ENCODE data around the gene NUDT14. TPM values are rescaled to one million over a fixed set of nuclear protein-coding genes. Genes with fewer than 3 reads are reported as not detected.

The NUDT14 gene
- total RNA-seq, 1 experiment from 2014 or later: 30.1 TPM

DNA sequence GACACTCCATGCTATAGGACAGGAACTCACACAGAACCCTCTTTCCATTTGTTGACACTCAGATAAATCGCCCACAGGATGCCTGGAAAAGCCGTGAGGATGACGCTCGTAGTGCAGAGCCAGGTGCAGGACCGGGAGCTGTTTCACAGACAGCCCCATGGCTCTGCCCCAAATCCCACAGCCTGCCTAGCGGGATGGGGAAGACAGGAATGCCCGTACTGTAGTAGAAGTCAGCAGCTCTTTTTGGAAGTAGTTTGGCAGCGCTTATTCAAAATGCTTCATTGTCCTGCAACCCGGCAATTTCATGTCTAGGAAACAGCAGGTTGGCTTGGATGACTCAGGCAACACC, 54.2 kb downstream of the NUDT14 start:
- H3K36me3 ChIP-seq (ENCODE audit: insufficient read depth, low read length): no peaks in the 10 kb centered on the region
- no peaks in the 10 kb centered on the region for H3K79me2 ChIP-seq (ENCODE audit: low read length)
- no peaks in the 10 kb centered on the region for H3K9me2 ChIP-seq (replicated peaks; ENCODE audit: insufficient read depth, low read length)
- peaks cover 4% of the 10 kb centered on the region; the same call in 1 of the 2 replicates for H3K27me3 ChIP-seq (ENCODE audit: low read length)
- H4K20me1 ChIP-seq (ENCODE audit: insufficient read depth, low read depth, low read length): no peaks in the 10 kb centered on the region
- H3K4me1 ChIP-seq (ENCODE audit: low read length): no peaks in the 10 kb centered on the region
- H3K4me3 ChIP-seq (ENCODE audit: low read length): no peak overlapping the region
- no peaks in the 10 kb centered on the region for H3K9me3 ChIP-seq (ENCODE audit: low read length)
- H3K9ac ChIP-seq (ENCODE audit: low read length): no peak overlapping the region
- no peak for DNase-seq
- H3K4me2 ChIP-seq (ENCODE audit: low read depth, low read length, poor library complexity, severe bottlenecking): no peak overlapping the region
- H2AFZ ChIP-seq (ENCODE audit: low read length): no peak overlapping the region
- H3K27ac ChIP-seq (ENCODE audit: low read length): no peak overlapping the region

GRCh38 chr14:105126126-105126980, 54.8 kb downstream of the NUDT14 start:
- Histone ChIP-seq H3K4me2 (ENCODE audit: low read depth, low read length, poor library complexity, severe bottlenecking) (no peak overlapping the region), H3K27me3 (ENCODE audit: low read length) (peaks cover 4% of the 10 kb centered on the region; the same call in 1 of the 2 replicates), H4K20me1 (ENCODE audit: insufficient read depth, low read depth, low read length) (no peaks in the 10 kb centered on the region), H3K4me1 (ENCODE audit: low read length) (no peaks in the 10 kb centered on the region), H3K9me3 (ENCODE audit: low read length) (no peaks in the 10 kb centered on the region), H2AFZ (ENCODE audit: low read length) (no peak overlapping the region), H3K4me3 (ENCODE audit: low read length) (no peak overlapping the region), H3K36me3 (ENCODE audit: insufficient read depth, low read length) (no peaks in the 10 kb centered on the region), H3K79me2 (ENCODE audit: low read length) (no peaks in the 10 kb centered on the region), H3K27ac (ENCODE audit: low read length) (no peak overlapping the region), H3K9ac (ENCODE audit: low read length) (no peak overlapping the region), H3K9me2 (replicated peaks; ENCODE audit: insufficient read depth, low read length) (no peaks in the 10 kb centered on the region)
- no peak for DNase-seq

DNA sequence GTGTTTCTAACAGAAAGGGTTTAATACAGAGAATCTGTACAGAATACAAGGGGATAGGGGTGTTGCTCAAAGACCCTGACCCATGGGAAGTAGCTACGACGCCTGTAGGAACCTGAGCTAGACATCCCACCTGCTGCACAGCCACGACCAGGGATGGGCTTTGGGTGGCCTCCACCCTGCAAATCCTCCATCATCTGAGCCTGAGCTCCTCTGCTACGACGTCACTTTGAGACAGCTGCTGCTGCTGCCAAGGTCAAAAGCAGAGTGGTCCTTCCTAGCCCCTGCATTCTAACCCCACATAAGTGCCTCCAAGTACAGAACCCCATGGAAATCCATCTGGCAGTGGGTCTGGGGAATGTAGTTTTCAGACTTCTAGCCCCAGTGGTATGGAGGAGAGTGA, 56.3 kb downstream of the NUDT14 start:
- Histone ChIP-seq H4K20me1 (ENCODE audit: insufficient read depth, low read depth, low read length) (no peaks in the 10 kb centered on the region), H2AFZ (ENCODE audit: low read length) (no peak overlapping the region), H3K9ac (ENCODE audit: low read length) (no peak overlapping the region), H3K4me3 (ENCODE audit: low read length) (no peak overlapping the region), H3K4me1 (ENCODE audit: low read length) (no peaks in the 10 kb centered on the region), H3K79me2 (ENCODE audit: low read length) (no peaks in the 10 kb centered on the region), H3K9me3 (ENCODE audit: low read length) (no peaks in the 10 kb centered on the region), H3K4me2 (ENCODE audit: low read depth, low read length, poor library complexity, severe bottlenecking) (no peak overlapping the region), H3K27ac (ENCODE audit: low read length) (no peak overlapping the region), H3K9me2 (replicated peaks; ENCODE audit: insufficient read depth, low read length) (no peaks in the 10 kb centered on the region), H3K27me3 (ENCODE audit: low read length) (peaks cover 4% of the 10 kb centered on the region; the same call in 1 of the 2 replicates), H3K36me3 (ENCODE audit: insufficient read depth, low read length) (no peaks in the 10 kb centered on the region)
- DNase-seq: no peak

DNA sequence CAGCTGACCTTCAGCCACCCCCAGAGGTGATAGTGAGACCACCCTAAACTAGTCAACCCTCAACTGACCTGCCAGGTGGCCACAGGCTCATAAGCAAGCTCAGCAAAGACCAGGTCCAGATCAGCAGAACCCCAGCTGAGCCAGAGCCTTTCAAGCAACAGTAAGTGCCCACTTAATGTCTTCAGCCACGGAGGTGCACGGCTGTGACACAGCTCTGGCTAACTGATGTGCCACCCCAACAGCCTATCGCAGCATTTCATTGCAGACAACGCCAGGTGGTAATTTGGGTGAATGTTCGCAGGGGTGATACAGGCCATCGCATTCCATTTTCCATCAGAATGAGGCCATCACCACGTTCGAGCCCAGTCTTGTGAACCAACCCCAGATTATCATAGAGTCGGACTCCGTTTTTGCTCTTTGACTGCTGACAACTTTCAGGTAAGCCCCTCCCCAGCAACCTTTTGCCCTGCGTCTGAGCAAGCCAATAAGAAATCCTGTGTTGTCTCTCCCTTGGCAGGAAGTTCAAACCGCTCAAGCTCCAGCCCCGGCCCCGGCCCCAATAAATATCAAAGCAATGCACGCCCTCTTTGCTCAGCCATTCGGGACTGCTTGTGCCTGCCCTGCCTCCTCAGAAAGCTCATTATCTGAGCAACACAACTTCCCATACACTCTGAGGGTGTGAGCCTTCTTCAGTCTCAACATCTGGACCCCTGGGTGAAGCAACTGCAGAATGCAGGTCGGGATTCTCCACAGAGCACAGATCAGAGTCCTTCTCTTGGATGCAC, 56.9 kb downstream of the NUDT14 start:
- Histone ChIP-seq H3K27ac (ENCODE audit: low read length) (no peak overlapping the region), H3K9ac (ENCODE audit: low read length) (no peak overlapping the region), H3K4me3 (ENCODE audit: low read length) (no peak overlapping the region), H4K20me1 (ENCODE audit: insufficient read depth, low read depth, low read length) (no peaks in the 10 kb centered on the region), H3K79me2 (ENCODE audit: low read length) (no peaks in the 10 kb centered on the region), H2AFZ (ENCODE audit: low read length) (no peak overlapping the region), H3K27me3 (ENCODE audit: low read length) (no peaks in the 10 kb centered on the region; the same call in 1 of the 2 replicates), H3K9me3 (ENCODE audit: low read length) (no peaks in the 10 kb centered on the region), H3K4me1 (ENCODE audit: low read length) (no peaks in the 10 kb centered on the region), H3K9me2 (replicated peaks; ENCODE audit: insufficient read depth, low read length) (no peaks in the 10 kb centered on the region), H3K36me3 (ENCODE audit: insufficient read depth, low read length) (no peaks in the 10 kb centered on the region), H3K4me2 (ENCODE audit: low read depth, low read length, poor library complexity, severe bottlenecking) (no peak overlapping the region)
- no peak for DNase-seq

- DNase-seq: no peak
- no peaks in the 10 kb centered on the region for H3K9me3 ChIP-seq (ENCODE audit: low read length)
- H3K4me3 ChIP-seq (ENCODE audit: low read length): no peak overlapping the region
- no peaks in the 10 kb centered on the region; the same call in 1 of the 2 replicates for H3K27me3 ChIP-seq (ENCODE audit: low read length)
- H3K9me2 ChIP-seq (replicated peaks; ENCODE audit: insufficient read depth, low read length): no peaks in the 10 kb centered on the region
- no peaks in the 10 kb centered on the region for H3K36me3 ChIP-seq (ENCODE audit: insufficient read depth, low read length)
- no peak overlapping the region for H2AFZ ChIP-seq (ENCODE audit: low read length)
- no peak overlapping the region for H3K9ac ChIP-seq (ENCODE audit: low read length)
- H3K4me1 ChIP-seq (ENCODE audit: low read length): no peaks in the 10 kb centered on the region
- H3K79me2 ChIP-seq (ENCODE audit: low read length): no peaks in the 10 kb centered on the region
- H3K27ac ChIP-seq (ENCODE audit: low read length): no peak overlapping the region
- H3K4me2 ChIP-seq (ENCODE audit: low read depth, low read length, poor library complexity, severe bottlenecking): no peak overlapping the region
- H4K20me1 ChIP-seq (ENCODE audit: insufficient read depth, low read depth, low read length): no peaks in the 10 kb centered on the region
Observed at GRCh38 chr14:105123064-105123665, 57.9 kb downstream of the NUDT14 start.

Small RNAs within 50 kb of the gene (small RNA-seq; reads per million reads assigned to genes)
- not detected for gene MIR6765

Other genes starting within 250 kb of the NUDT14 start
- gene AHNAK2, start 202.9 kb downstream of the NUDT14 start, total RNA-seq (2014; rRNA removed; shearing (Covaris generic); ENCODE audit: low replicate concordance): under 0.01 TPM in 1 of 2 replicates, not detected in the other
- 9.4 and 14.5 TPM in 2 replicates for gene CLBA1, start 195.5 kb downstream of the NUDT14 start, total RNA-seq (2014; rRNA removed; shearing (Covaris generic); ENCODE audit: low replicate concordance)
- 25.2 and 33.5 TPM in 2 replicates for gene CDCA4, start 160.2 kb downstream of the NUDT14 start, total RNA-seq (2014; rRNA removed; shearing (Covaris generic); ENCODE audit: low replicate concordance)
- gene GPR132, start 115.9 kb downstream of the NUDT14 start, total RNA-seq (2014; rRNA removed; shearing (Covaris generic); ENCODE audit: low replicate concordance): not detected in 2 replicates
- gene JAG2, start 12.5 kb downstream of the NUDT14 start, total RNA-seq (2014; rRNA removed; shearing (Covaris generic); ENCODE audit: low replicate concordance): 0.29 TPM in 1 of 2 replicates, not detected in the other
- 58.9 and 130 TPM in 2 replicates for gene BTBD6, start 67.2 kb upstream of the NUDT14 start, total RNA-seq (2014; rRNA removed; shearing (Covaris generic); ENCODE audit: low replicate concordance)
- gene BRF1, start 119.7 kb upstream of the NUDT14 start, total RNA-seq (2014; rRNA removed; shearing (Covaris generic); ENCODE audit: low replicate concordance): 19.0 and 54.9 TPM in 2 replicates
- gene PACS2, start 133.4 kb upstream of the NUDT14 start, total RNA-seq (2014; rRNA removed; shearing (Covaris generic); ENCODE audit: low replicate concordance): 32.4 and 55.8 TPM in 2 replicates
- gene TEX22, start 217.2 kb upstream of the NUDT14 start, total RNA-seq (2014; rRNA removed; shearing (Covaris generic); ENCODE audit: low replicate concordance): 0.67 and 1.7 TPM in 2 replicates
- 94.6 and 204 TPM in 2 replicates for gene MTA1, start 238.5 kb upstream of the NUDT14 start, total RNA-seq (2014; rRNA removed; shearing (Covaris generic); ENCODE audit: low replicate concordance)

All from Karpas-422 (cell line).